Measurements from ENCODE around the gene TAB3.
"Not testable (repeated sequence)": the region's sequence is repeated elsewhere in the genome, so short reads cannot be mapped to it uniquely, and the experiment has no call there.

Gene TAB3

DNA sequence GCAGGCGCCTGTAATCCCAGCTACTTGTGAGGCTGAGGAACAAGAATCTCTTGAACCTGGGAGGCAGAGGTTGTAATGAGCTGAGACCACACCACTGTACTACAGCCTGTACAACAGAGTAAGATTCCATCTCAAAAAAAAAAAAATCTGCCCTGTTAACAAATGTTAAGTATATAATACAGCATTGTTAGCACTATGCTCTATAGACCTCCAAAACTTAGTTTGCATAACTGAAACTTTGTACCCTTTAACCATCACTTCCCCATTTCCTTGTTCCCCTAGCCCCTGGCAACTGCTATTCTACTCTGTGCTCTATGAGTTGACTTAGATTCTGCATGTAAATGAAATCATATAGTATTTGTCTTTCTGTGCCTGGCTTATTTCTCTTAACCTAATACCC is 76.7 kb downstream of the TAB3 start:
- no peak overlapping the region for H3K4me3 ChIP-seq (ENCODE audit: low read depth, low read length)
- TF ChIP-seq, protein P1, sequence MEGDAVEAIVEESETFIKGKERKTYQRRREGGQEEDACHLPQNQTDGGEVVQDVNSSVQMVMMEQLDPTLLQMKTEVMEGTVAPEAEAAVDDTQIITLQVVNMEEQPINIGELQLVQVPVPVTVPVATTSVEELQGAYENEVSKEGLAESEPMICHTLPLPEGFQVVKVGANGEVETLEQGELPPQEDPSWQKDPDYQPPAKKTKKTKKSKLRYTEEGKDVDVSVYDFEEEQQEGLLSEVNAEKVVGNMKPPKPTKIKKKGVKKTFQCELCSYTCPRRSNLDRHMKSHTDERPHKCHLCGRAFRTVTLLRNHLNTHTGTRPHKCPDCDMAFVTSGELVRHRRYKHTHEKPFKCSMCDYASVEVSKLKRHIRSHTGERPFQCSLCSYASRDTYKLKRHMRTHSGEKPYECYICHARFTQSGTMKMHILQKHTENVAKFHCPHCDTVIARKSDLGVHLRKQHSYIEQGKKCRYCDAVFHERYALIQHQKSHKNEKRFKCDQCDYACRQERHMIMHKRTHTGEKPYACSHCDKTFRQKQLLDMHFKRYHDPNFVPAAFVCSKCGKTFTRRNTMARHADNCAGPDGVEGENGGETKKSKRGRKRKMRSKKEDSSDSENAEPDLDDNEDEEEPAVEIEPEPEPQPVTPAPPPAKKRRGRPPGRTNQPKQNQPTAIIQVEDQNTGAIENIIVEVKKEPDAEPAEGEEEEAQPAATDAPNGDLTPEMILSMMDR (IDR thresholded peaks at IDR 0.05; ENCODE audit: low read depth, low read length): no peak

GRCh38 chrX:30806187-30806728 is 82.8 kb downstream of the TAB3 start:
- TF ChIP-seq, protein P1 (IDR thresholded peaks at IDR 0.05; ENCODE audit: low read depth, low read length): no peak
- no peak overlapping the region for H3K4me3 ChIP-seq (ENCODE audit: low read depth, low read length)

GRCh38 chrX:30804462-30804861 is 84.6 kb downstream of the TAB3 start:
- TF ChIP-seq, protein P1 (IDR thresholded peaks at IDR 0.05; ENCODE audit: low read depth, low read length): no peak
- no peak overlapping the region for H3K4me3 ChIP-seq (ENCODE audit: low read depth, low read length)

DNA sequence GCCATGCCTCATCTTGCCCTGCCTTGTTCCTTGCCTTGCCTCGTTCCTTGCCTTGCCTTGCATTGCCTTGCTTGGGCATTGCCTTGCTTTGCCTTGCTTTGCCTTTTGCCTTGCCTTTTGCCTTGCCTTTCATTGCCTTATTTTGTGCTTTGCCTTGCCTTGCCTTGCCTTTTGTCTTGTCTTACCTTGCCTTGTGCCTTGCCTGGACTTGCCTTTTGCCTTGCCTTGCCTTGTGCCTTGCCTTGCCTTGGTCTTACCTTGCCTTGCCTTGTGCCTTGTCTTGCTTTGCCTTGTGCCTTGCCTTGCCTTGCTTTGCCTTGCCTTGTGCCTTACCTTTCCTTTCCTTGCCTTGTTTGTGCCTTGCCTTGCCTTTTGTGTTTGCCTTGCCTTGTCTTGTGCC is 88.2 kb downstream of the TAB3 start:
- TF ChIP-seq, protein P1 (IDR thresholded peaks at IDR 0.05; ENCODE audit: low read depth, low read length): no peak
- H3K4me3 ChIP-seq (ENCODE audit: low read depth, low read length): no peak overlapping the region

DNA sequence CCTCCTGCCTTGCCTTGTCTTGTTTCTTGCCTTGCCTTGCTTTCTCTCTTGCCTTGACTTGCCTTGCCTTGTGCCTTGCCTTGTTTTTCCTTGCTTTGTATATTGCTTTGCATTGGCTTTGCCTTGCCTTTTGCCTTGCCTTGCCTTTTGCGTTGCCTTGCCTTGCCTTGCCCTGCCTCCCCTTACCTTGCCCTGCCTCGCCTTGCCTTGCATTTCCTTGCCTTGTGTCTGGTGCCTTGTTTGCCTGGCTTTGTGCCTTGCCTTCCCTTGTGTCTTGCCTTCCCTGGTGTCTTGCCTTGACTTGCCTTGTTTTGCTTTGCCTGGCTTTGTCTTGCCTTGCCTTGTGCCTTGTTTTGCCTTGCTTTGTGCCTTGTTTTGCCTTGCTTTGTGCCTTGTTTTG is 89.7 kb downstream of the TAB3 start:
- TF ChIP-seq, protein P1 (IDR thresholded peaks at IDR 0.05; ENCODE audit: low read depth, low read length): no peak
- no peak overlapping the region for H3K4me3 ChIP-seq (ENCODE audit: low read depth, low read length)

DNA sequence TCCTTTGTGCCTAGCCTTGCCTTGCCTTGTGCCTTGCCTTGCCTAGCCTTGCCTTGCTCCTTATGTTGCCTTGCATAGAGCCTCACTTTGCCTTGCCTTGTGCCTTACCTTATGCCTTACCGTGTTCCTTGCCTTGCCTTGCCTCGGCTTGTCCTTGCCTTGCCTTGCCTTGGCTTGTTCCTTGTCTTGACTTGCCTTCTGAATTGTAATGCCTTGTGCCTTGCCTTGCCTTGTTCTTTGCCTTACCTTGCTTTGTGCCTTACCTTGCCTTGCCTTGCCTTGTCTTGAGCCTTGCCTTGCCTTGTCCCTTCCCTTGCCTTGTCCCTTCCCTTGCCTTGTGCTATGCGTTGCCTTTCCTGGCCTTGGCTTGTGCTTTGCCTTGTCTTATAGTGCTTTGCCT is 90.2 kb downstream of the TAB3 start:
- no peak overlapping the region for H3K4me3 ChIP-seq (ENCODE audit: low read depth, low read length)
- TF ChIP-seq, protein P1 (IDR thresholded peaks at IDR 0.05; ENCODE audit: low read depth, low read length): no peak

DNA sequence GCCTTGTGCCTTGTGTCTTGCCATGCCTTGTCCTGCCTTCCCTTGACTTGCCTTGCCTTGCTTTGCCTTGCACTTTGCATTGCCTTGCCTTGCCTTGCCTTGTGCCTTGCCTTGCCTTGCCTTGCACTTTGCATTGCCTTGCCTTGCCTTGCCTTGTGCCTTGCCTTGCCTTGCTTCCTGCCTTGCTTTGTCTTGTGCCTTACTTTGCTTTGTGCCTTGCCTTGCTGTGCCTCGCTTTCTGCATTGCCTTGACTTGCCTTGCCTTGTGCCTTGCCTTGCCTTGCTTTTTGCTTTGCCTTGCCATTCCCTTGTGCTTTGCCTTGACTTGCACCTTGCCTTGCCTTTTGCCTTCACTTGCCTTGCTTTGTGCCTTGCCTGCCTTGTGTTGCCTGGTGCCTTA is 91.8 kb downstream of the TAB3 start:
- not testable (repeated sequence) for H3K4me3 ChIP-seq (ENCODE audit: low read depth, low read length)

All from WI38 (cell line).